A549 (cell line): ENCODE data around the gene CABYR.

ENCODE experiments used
- CTCF ChIP-seq: fragments of >200 bp; sonication (Bioruptor Twin); formaldehyde crosslinking; IDR thresholded peaks from 3 replicates; pipeline ENCODE4 v1.5.1; 2016
- JUN ChIP-seq, 2 experiments: fragments of >200 bp; sonication (Bioruptor Twin); formaldehyde crosslinking; IDR thresholded peaks; 2 replicates in 1 of 2; 3 replicates in 1 of 2; pipeline ENCODE4 v1.6.1; 2016 to 2017
- NR3C1 ChIP-seq: fragments of >200 bp; sonication (Bioruptor Twin); formaldehyde crosslinking; IDR thresholded peaks from 3 replicates; pipeline ENCODE4 v1.6.1; 2017
- PBX3 ChIP-seq: IDR thresholded peaks from 2 replicates; pipeline ENCODE4 v1.6.1; 2012
- RAD21 ChIP-seq, 2 experiments: fragments of >200 bp in 1 of 2; sonication (Bioruptor Twin) in 1 of 2; formaldehyde crosslinking in 1 of 2; IDR thresholded peaks in 1 of 2; conservative IDR thresholded peaks in 1 of 2; 2 replicates in 1 of 2; 3 replicates in 1 of 2; pipeline ENCODE4 v1.6.1; 2012 to 2018; ENCODE audit warnings: inconsistent platforms in 1 of 2
- RNF2 ChIP-seq: fragments of 200-600 bp; sonication (generic); IDR thresholded peaks from 2 replicates; pipeline ENCODE4 v1.6.1; 2016; ENCODE audit warnings: low read depth, mild to moderate bottlenecking, antibody characterized with exemption, moderate library complexity, borderline replicate concordance

- no peak for TF ChIP-seq PBX3
- no peak for TF ChIP-seq RNF2
- no peak for TF ChIP-seq NR3C1
- TF ChIP-seq RAD21 (conservative IDR thresholded peaks at IDR 0.05 in 1 of 2, IDR thresholded peaks at IDR 0.05 in 1 of 2): no peak
- no peak for TF ChIP-seq CTCF
- no peak for TF ChIP-seq JUN (IDR thresholded peaks at IDR 0.05)
These were observed 12.5 kb upstream of the CABYR start for GRCh38 chr18:24126155-24126961.
